Vagina (tissue), 2 donors: Measurements from ENCODE around the gene USF1.

Source experiments
- CTCF ChIP-seq, 3 experiments: fragments of 450-650 bp in 2 of 3; fragments of 200-600 bp in 1 of 3; sonication (generic) in 1 of 3; IDR thresholded peaks; one replicate each; pipeline ENCODE4 v1.5.1; 2017 to 2019; ENCODE audit warnings: antibody characterized with exemption in 3 of 3, mild to moderate bottlenecking in 2 of 3, moderate library complexity in 2 of 3
- POLR2A ChIP-seq, 2 donors: fragments of 450-650 bp; IDR thresholded peaks; one replicate each; pipeline ENCODE4 v1.6.1; 2017; ENCODE audit warnings: antibody characterized with exemption in 2 of 2, mild to moderate bottlenecking in 2 of 2, moderate library complexity in 2 of 2
- POLR2AphosphoS5 ChIP-seq, 2 donors: sonication (generic); formaldehyde crosslinking; IDR thresholded peaks; one replicate each; pipeline ENCODE4 v1.9.0; 2017; ENCODE audit warnings: antibody characterized with exemption in 2 of 2, mild to moderate bottlenecking in 2 of 2, low read depth in 1 of 2; ENCODE audit not compliant: insufficient read depth in 1 of 2

- TF ChIP-seq POLR2AphosphoS5 (IDR thresholded peaks at IDR 0.05; ENCODE audit: insufficient read depth in 1 of 2, low read depth in 1 of 2) (no peak), CTCF (IDR thresholded peaks at IDR 0.05) (no peak), POLR2A (IDR thresholded peaks at IDR 0.05) (no peak)
Observed at GRCh38 chr1:161044535-161044907, 1.3 kb downstream of the USF1 start.
